ENCODE data around the gene TREML1.

TREML1 gene

DNA sequence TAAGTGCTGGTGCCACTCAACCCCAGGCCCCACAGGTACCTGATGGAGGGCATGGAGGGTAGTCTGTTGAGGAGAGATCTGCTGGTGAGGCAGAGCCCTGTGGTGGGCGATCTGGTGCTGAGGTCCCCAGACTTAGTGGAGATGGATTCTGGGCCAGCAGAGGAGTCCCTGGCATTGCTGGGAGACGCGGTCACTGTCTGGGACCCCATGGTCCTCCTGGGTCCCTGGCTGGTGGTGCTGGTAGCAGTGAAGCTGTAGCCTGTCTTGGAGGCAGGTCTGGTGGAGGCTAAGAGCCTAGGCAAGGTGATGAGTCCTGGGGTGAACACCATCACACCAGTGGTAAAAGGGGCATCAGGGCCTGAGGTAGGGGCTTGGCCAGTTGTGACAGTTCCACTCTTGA, 40.2 kb upstream of the TREML1 start:
- no peak for TF ChIP-seq NFIC (IDR thresholded peaks at IDR 0.05)

DNA sequence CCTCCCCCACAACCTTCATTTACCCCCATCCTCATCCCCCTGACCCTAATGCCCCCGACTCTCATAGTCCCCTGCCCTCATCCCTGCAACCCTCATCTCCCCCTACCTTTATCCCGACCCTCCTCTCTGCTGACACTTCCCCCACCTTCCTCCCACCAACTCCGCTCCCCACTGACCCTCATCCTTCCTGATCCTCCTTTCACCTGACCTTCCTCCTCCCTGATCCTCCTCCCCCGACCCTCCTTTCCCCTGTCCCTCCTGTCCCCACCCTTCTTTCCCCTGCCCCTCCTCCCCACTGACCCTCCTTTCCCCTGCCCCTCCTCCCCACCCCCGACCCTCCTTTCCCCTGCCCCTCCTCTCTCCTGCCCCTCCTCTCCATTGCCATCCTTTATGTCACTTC, 39.7 kb upstream of the TREML1 start:
- TF ChIP-seq ZBTB7A (IDR thresholded peaks at IDR 0.05; ENCODE audit: low read depth): no peak
- no peak for TF ChIP-seq USF1 (IDR thresholded peaks at IDR 0.05)
- TF ChIP-seq, protein P1, sequence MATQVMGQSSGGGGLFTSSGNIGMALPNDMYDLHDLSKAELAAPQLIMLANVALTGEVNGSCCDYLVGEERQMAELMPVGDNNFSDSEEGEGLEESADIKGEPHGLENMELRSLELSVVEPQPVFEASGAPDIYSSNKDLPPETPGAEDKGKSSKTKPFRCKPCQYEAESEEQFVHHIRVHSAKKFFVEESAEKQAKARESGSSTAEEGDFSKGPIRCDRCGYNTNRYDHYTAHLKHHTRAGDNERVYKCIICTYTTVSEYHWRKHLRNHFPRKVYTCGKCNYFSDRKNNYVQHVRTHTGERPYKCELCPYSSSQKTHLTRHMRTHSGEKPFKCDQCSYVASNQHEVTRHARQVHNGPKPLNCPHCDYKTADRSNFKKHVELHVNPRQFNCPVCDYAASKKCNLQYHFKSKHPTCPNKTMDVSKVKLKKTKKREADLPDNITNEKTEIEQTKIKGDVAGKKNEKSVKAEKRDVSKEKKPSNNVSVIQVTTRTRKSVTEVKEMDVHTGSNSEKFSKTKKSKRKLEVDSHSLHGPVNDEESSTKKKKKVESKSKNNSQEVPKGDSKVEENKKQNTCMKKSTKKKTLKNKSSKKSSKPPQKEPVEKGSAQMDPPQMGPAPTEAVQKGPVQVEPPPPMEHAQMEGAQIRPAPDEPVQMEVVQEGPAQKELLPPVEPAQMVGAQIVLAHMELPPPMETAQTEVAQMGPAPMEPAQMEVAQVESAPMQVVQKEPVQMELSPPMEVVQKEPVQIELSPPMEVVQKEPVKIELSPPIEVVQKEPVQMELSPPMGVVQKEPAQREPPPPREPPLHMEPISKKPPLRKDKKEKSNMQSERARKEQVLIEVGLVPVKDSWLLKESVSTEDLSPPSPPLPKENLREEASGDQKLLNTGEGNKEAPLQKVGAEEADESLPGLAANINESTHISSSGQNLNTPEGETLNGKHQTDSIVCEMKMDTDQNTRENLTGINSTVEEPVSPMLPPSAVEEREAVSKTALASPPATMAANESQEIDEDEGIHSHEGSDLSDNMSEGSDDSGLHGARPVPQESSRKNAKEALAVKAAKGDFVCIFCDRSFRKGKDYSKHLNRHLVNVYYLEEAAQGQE (IDR thresholded peaks at IDR 0.05; ENCODE audit: low read depth): no peak

DNA sequence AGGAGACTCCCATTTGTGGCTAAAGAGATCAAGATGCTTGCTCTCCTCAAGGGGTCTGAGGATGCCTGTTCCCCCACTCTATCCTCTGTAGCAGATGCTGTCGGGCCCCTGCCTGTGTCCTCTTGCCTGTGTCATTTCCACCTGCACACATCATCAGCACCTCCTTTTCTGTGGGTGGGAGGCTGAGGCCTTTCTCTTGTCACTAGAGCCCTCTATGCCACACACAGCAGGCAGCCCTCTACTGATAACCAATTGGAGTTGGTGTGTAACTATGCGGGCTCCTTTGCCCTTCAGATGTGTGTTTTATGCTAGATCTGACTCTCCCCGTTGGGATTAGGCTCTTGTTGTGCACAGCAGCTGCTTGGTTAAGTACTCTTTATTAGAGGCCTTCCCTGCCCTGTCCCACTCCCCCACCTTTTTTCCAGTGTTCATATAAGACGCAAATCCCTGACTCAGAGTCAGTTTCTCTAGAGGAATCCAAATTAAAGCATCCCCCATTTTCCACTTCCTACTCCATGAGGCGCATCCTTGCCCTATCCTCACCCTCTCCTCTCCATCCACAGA, 39.1 kb upstream of the TREML1 start:
- TF ChIP-seq TAF1 (IDR thresholded peaks at IDR 0.05; ENCODE audit: low read depth) (no peak), YY1 (IDR thresholded peaks at IDR 0.05; ENCODE audit: low read depth) (no peak), CEBPB (IDR thresholded peaks at IDR 0.05) (no peak), TCF12 (IDR thresholded peaks at IDR 0.05; ENCODE audit: low read depth) (no peak), ZBTB7A (IDR thresholded peaks at IDR 0.05; ENCODE audit: low read depth) (no peak), USF1 (IDR thresholded peaks at IDR 0.05) (no peak), MAX (IDR thresholded peaks at IDR 0.05) (no peak), RAD21 (IDR thresholded peaks at IDR 0.05; ENCODE audit: low read depth) (no peak), EGR1 (IDR thresholded peaks at IDR 0.05) (no peak), NFIC (IDR thresholded peaks at IDR 0.05) (no peak), TEAD4 (IDR thresholded peaks at IDR 0.05) (no peak), CREB1 (IDR thresholded peaks at IDR 0.05; ENCODE audit: low read depth) (no peak), FOXM1 (IDR thresholded peaks at IDR 0.05; ENCODE audit: borderline replicate concordance, low read depth) (no peak), EP300 (IDR thresholded peaks at IDR 0.05; ENCODE audit: borderline replicate concordance) (no peak)
- TF ChIP-seq, protein P1 (IDR thresholded peaks at IDR 0.05; ENCODE audit: low read depth): no peak

- TF ChIP-seq RAD21 (IDR thresholded peaks at IDR 0.05; ENCODE audit: low read depth) (peak; percentile 47; the same call in 1 of the 2 replicates), TCF12 (IDR thresholded peaks at IDR 0.05; ENCODE audit: low read depth) (no peak), TAF1 (IDR thresholded peaks at IDR 0.05; ENCODE audit: low read depth) (no peak)
Measured at GRCh38 chr6:41191569-41191968, 37.4 kb upstream of the TREML1 start.

DNA sequence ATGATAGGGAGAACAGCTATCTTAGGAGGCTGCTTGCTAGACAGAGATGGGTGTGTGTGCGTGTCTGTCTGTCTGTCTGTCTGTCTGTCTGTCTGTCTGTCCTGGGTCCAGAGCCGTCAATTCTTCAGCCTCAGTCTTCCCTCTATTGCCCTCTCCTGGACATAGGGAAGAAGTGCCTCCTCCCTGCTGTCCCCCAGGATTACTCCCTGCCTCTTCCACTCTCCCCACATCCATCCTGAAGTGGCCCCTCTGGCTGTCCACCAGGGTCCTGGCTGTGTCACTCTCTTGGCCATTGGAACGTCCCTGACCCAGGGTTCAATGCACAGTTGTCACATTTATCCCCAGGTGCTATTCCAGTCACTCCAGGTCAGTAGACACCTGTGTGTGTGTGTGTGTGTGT, 36.6 kb upstream of the TREML1 start:
- TF ChIP-seq TAF1 (IDR thresholded peaks at IDR 0.05; ENCODE audit: low read depth) (no peak), NFIC (IDR thresholded peaks at IDR 0.05) (no peak), ZBTB7A (IDR thresholded peaks at IDR 0.05; ENCODE audit: low read depth) (no peak), MAX (IDR thresholded peaks at IDR 0.05) (no peak), TCF12 (IDR thresholded peaks at IDR 0.05; ENCODE audit: low read depth) (no peak), EP300 (IDR thresholded peaks at IDR 0.05; ENCODE audit: borderline replicate concordance) (no peak), RAD21 (IDR thresholded peaks at IDR 0.05; ENCODE audit: low read depth) (no peak), YY1 (IDR thresholded peaks at IDR 0.05; ENCODE audit: low read depth) (no peak), EGR1 (IDR thresholded peaks at IDR 0.05) (no peak), TEAD4 (IDR thresholded peaks at IDR 0.05) (no peak), USF1 (IDR thresholded peaks at IDR 0.05) (no peak)

- TF ChIP-seq TCF12 (IDR thresholded peaks at IDR 0.05; ENCODE audit: low read depth) (no peak), CEBPB (IDR thresholded peaks at IDR 0.05) (no peak), CREB1 (IDR thresholded peaks at IDR 0.05; ENCODE audit: low read depth) (no peak), YY1 (IDR thresholded peaks at IDR 0.05; ENCODE audit: low read depth) (no peak)
Measured at GRCh38 chr6:41189967-41190366, 35.8 kb upstream of the TREML1 start.

Measured in Ishikawa (cell line).